Tibial nerve (tissue), 4 donors: ENCODE data around the gene CAMTA1. TPM values are rescaled to one million over a fixed set of nuclear protein-coding genes. Genes with fewer than 3 reads are reported as not detected.
"Not testable (repeated sequence)": the region's sequence is repeated elsewhere in the genome, so short reads cannot be mapped to it uniquely, and the experiment has no call there.

Experiments
- DNase-seq, 2 donors: peaks; one replicate each; pipeline ENCODE4 v3.0.0-alpha.2; 2019; ENCODE audit warnings: low spot score in 2 of 2
- H3K27ac ChIP-seq, 4 donors: fragments of 200-600 bp; sonication (generic) in 3 of 4; one replicate each; pipeline ENCODE4 v1.5.1; 2017 to 2019; ENCODE audit warnings: mild to moderate bottlenecking in 1 of 4
- H3K27me3 ChIP-seq, 2 donors: fragments of 200-600 bp; sonication (generic) in 1 of 2; one replicate each; pipeline versions ENCODE4 v1.5.1 to v1.6.0; 2017 to 2019
- H3K36me3 ChIP-seq, 3 donors: fragments of 200-600 bp; sonication (generic); one replicate each; pipeline ENCODE4 v1.5.1; 2018 to 2019
- H3K4me1 ChIP-seq, 4 donors: fragments of 200-600 bp; sonication (generic) in 3 of 4; one replicate each; pipeline ENCODE4 v1.5.1; 2017 to 2019
- H3K4me3 ChIP-seq, 4 donors: fragments of 200-600 bp; sonication (generic) in 3 of 4; one replicate each; pipeline ENCODE4 v1.5.1; 2017 to 2019; ENCODE audit warnings: mild to moderate bottlenecking in 1 of 4, moderate library complexity in 1 of 4
- H3K9me3 ChIP-seq, 4 donors: fragments of 200-600 bp; sonication (generic) in 3 of 4; one replicate each; pipeline ENCODE4 v1.5.1; 2017 to 2019
- EP300 ChIP-seq, 2 donors: sonication (generic); formaldehyde crosslinking; IDR thresholded peaks; one replicate each; pipeline ENCODE4 v1.6.1; 2017; ENCODE audit warnings: antibody characterized with exemption in 2 of 2, mild to moderate bottlenecking in 1 of 2
- POLR2A ChIP-seq, 2 donors: fragments of 450-650 bp; IDR thresholded peaks; one replicate each; pipeline ENCODE4 v1.6.1; 2017; ENCODE audit warnings: antibody characterized with exemption in 2 of 2, mild to moderate bottlenecking in 2 of 2, moderate library complexity in 2 of 2
- WGBS, 2 donors: methylation state at CpG; one replicate each; pipeline ENCODE4 v1.1.5; 2018; 5-methylcytosine and 5-hydroxymethylcytosine counted together
- total RNA-seq, 4 donors: library from RNA; depleted of rRNA; stranded (reverse); fragments of >200 nt; gene quantifications; one replicate each; pipeline ENCODE4 v1.1.0, GENCODE V29; 2016
- TF ChIP-seq, protein P1 (sequence below), 5 experiments: fragments of 200-600 bp in 3 of 5; fragments of 450-650 bp in 2 of 5; sonication (generic) in 3 of 5; IDR thresholded peaks; one replicate each; pipeline ENCODE4 v1.5.1; 2016 to 2019; ENCODE audit warnings: antibody characterized with exemption in 5 of 5, mild to moderate bottlenecking in 3 of 5, moderate library complexity in 2 of 5

CAMTA1 gene
- total RNA-seq, 4 donors from 2014 or later = 41.8 to 104 (median 87.2) TPM

DNA sequence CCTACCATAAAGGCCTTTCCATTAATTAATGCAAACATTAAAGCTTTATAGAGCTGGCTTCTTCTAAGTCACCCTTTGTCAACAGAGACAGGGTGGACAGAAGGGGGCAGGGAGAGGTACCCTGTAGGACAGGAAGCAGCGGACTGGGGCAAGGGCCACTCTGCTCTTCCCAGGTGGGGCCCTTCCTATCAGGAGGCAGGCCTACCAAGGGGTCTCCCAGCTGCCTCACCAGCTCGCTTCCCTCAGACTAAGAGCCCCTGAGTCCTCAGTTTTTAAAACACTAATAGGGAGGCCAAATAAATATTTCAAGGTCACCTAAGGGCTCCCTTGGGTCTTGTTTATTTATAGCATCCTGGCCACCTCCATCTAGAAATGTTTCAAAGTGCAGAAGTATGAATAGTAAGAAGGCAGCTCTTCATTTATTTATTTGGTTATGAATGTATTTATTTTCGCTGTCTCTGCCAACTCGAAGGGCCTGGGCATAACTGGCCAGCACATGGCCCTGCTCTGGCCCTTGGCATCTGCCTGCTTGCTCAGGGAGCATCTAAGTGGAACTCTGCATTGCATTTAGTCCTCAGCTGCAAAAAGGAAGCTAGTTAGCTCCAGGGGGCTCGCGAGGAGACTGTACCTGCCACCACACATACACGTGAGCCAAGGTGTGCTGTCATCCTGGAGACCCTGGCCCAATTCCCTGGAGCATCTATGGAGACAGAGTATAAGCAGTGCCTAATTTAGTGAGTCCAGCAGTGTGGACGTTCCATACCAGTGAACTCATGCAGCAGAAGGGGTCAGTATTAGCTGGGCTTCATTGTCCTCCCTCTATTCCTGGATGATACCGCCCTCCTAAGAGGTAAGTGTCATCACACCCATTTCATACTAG, 590.8 kb downstream of the CAMTA1 start:
- DNase-seq = no peak
- Histone ChIP-seq H3K4me1 (peaks cover 0 to 13% (median 0%) of the 10 kb centered on the region in 4 donors), H3K9me3 (no peaks in the 10 kb centered on the region), H3K4me3 (no peak overlapping the region), H3K27me3 (no peaks in the 10 kb centered on the region), H3K36me3 (no peaks in the 10 kb centered on the region), H3K27ac (no peak overlapping the region)
- TF ChIP-seq, protein P1, sequence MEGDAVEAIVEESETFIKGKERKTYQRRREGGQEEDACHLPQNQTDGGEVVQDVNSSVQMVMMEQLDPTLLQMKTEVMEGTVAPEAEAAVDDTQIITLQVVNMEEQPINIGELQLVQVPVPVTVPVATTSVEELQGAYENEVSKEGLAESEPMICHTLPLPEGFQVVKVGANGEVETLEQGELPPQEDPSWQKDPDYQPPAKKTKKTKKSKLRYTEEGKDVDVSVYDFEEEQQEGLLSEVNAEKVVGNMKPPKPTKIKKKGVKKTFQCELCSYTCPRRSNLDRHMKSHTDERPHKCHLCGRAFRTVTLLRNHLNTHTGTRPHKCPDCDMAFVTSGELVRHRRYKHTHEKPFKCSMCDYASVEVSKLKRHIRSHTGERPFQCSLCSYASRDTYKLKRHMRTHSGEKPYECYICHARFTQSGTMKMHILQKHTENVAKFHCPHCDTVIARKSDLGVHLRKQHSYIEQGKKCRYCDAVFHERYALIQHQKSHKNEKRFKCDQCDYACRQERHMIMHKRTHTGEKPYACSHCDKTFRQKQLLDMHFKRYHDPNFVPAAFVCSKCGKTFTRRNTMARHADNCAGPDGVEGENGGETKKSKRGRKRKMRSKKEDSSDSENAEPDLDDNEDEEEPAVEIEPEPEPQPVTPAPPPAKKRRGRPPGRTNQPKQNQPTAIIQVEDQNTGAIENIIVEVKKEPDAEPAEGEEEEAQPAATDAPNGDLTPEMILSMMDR (IDR thresholded peaks at IDR 0.05) = no peak
- no peak for TF ChIP-seq EP300 (IDR thresholded peaks at IDR 0.05)
- no peak for TF ChIP-seq POLR2A (IDR thresholded peaks at IDR 0.05)
- WGBS, 2 donors = 89 to 90% methylated on average over 9 of the region's 9 CpGs

DNA sequence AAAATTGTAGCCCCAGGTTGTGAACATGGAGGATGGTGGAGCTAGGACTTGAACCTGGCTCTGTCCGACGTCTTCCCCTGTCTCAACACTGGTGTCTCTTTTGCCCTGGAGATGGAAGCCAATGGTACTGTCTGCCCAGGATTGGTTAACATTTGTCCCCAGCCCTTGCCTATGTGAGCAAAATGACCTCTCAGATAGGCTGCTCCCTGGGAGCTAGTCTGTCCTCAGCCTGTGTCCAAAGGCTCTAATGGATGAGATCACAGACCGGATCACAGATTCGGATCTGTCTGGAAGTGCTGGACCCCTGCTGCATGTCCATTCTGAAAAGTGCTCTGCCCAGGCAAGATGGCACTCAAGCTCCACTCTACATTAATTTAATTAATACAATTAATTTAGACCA, 591.4 kb downstream of the CAMTA1 start:
- TF ChIP-seq POLR2A (IDR thresholded peaks at IDR 0.05) (no peak), EP300 (IDR thresholded peaks at IDR 0.05) (no peak)
- TF ChIP-seq, protein P1 (IDR thresholded peaks at IDR 0.05) = no peak
- Histone ChIP-seq H3K9me3 (no peaks in the 10 kb centered on the region), H3K27ac (no peak overlapping the region), H3K4me3 (no peak overlapping the region), H3K4me1 (peaks cover 0 to 13% (median 0%) of the 10 kb centered on the region in 4 donors), H3K36me3 (no peaks in the 10 kb centered on the region), H3K27me3 (no peaks in the 10 kb centered on the region)
- DNase-seq = no peak
- 87 to 97% methylated on average over 4 of the region's 4 CpGs for WGBS, 2 donors

DNA sequence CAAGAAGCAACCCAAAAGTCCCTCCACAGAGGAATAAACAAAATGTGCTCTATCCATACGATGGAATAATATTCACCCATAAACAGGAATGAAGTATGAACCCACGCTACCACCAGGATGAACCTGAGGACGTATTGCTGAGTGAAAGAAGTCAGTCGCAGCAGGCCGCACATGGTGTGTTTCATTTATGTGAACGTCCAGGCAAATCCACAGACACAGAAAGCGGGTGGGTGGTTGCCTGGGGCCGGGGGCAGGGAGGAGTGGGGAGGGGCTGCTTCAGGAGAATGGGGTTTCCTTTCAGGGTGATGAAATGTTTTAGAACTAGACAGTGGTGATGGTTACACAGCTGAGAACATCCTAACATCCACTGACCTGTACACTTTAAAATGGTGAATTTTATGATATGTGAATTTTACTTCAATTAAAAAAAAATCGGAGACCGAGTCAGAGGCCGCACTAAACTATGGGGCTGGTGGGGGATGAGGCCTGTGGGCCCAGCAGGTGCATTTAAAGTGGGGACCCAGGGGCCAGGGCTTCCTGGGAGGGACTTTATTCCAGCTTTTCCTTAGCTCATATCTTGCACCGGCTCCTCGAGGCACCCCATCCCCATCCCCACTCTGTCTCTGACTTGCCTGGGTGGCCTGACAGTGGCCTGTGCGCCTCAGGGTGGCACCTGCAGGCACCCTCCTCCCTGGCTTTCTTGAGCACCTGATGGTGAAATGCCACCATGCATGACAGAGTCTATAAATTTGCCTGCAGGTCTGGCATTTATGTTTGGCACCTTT, 593.3 kb downstream of the CAMTA1 start:
- Histone ChIP-seq H3K4me1 (peaks cover 0 to 13% (median 0%) of the 10 kb centered on the region in 4 donors), H3K27me3 (no peaks in the 10 kb centered on the region), H3K9me3 (peaks cover 0 to 3% (median 0%) of the 10 kb centered on the region in 4 donors), H3K4me3 (no peak overlapping the region), H3K27ac (no peak overlapping the region), H3K36me3 (no peaks in the 10 kb centered on the region)
- WGBS, 2 donors = 85 to 88% methylated on average over 14 of the region's 14 CpGs
- TF ChIP-seq POLR2A (IDR thresholded peaks at IDR 0.05) (no peak), EP300 (IDR thresholded peaks at IDR 0.05) (no peak)
- TF ChIP-seq, protein P1 (IDR thresholded peaks at IDR 0.05) = no peak
- DNase-seq = no peak

DNA sequence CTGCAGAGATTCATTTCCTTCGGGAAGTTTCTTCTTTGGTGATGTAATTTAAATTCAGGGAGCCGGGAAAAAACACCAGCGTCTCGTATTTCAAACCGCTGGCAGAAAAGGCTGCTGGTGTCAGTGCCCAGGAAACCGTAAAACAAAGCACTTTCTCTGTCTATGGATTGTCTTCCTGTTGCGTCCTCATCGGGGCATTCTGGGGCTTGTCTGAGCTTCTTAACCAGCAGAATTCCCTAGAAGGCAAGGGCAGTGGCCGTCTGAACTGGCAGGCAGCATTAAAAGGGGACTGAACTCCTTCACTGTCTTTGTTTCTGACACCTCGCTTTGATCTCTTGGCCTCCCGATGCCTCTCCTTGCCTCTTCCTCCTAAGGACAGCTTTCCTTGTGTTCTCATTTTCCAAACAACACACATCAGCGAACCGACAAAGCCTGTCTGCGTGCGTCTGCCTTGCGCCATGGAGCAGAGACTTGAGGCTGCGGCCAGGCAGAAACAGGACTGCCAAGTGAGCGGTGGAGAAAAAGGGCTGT, 594.3 kb downstream of the CAMTA1 start:
- H3K27me3 ChIP-seq = no peaks in the 10 kb centered on the region
- no peak overlapping the region for H3K27ac ChIP-seq
- WGBS, 2 donors = 14 to 27% methylated on average over 18 of the region's 18 CpGs
- H3K4me3 ChIP-seq = no peak overlapping the region
- H3K36me3 ChIP-seq = no peaks in the 10 kb centered on the region
- H3K4me1 ChIP-seq = peaks cover 0 to 10% (median 0%) of the 10 kb centered on the region in 4 donors
- TF ChIP-seq POLR2A (IDR thresholded peaks at IDR 0.05) (no peak), EP300 (IDR thresholded peaks at IDR 0.05) (no peak)
- TF ChIP-seq, protein P1 (IDR thresholded peaks at IDR 0.05) = no peak
- peaks cover 0 to 3% (median 0%) of the 10 kb centered on the region in 4 donors for H3K9me3 ChIP-seq
- no peak for DNase-seq

DNA sequence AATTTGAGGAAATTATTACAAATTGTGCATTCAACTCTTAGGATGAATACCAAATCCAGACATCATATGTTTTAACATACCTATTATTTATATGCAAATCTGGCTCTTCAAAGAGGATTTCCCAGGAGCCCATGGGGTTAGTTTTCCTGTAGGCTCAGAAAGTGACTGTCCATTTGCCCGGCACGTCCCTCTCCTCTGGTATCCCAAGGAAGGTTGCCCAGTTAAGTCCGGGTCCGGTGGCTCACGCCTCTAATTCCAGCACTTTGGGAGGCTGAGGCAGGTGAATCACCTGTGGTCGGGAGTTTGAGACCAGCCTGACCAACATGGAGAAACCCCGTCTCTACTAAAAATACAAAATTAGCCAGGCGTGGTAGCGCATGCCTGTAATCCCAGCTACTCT, 594.8 kb downstream of the CAMTA1 start:
- not testable (repeated sequence) for H3K4me3 ChIP-seq, DNase-seq, H3K27me3 ChIP-seq, H3K27ac ChIP-seq, H3K9me3 ChIP-seq, H3K4me1 ChIP-seq, H3K36me3 ChIP-seq
- WGBS, 2 donors = 93 to 95% methylated on average over 9 of the region's 9 CpGs
